HG02973 (cell line): ENCODE results near the gene ATP8A1.
A peak's percentile ranks its signal among the peaks of the same experiment; 100 is the strongest.

Source experiments
- ATAC-seq: cut with Tn5 transposase; IDR thresholded peaks from one replicate; pipeline ENCODE4 v1.9.1; 2021; ENCODE audit warnings: moderate library complexity; ENCODE audit not compliant: unreplicated experiment

ATP8A1 gene

DNA sequence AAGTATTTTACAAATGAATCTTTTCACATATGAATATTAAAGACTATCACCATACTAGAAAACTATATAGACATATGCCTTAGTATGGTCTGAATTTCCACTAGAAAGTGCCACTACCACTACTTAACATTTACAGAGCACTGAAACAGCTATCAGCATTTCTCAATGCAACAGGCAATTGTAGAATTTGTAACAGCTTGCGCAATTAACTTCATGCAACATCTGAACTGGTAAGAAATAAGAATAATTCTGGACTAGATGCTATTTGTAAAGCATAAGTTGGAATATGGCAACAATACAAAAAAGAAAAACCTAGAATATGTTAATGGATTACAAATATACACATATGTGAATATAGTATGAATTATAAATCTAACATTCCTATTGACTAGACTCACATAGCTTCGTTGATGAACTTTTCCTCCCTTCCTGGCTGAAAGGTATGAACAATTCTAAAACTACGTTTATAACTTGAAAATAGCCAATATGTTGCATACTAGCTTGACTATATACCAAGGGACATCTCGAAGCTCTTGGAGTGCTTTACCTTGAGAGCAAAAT lies 82.0 kb downstream of the ATP8A1 start:
- no peak for ATAC-seq

DNA sequence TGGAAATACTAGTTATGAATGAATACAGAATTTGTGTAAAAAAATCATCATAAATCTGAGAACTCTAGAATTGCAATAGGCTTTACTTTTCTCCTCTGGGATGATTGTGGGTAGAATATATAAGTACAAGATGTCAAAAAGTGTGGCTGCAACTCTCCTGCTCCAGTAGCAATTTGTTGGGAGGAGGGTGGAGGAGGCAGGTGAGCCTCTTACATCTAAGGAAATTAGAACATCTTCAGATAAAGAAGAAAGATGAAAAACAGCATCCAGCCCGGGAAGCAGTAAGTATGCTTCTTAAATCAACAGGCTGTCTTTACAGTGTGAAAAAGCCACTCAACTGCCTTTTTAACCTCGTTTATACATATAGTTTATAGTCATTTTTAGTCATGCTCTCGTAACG lies 83.7 kb downstream of the ATP8A1 start:
- no peak for ATAC-seq

DNA sequence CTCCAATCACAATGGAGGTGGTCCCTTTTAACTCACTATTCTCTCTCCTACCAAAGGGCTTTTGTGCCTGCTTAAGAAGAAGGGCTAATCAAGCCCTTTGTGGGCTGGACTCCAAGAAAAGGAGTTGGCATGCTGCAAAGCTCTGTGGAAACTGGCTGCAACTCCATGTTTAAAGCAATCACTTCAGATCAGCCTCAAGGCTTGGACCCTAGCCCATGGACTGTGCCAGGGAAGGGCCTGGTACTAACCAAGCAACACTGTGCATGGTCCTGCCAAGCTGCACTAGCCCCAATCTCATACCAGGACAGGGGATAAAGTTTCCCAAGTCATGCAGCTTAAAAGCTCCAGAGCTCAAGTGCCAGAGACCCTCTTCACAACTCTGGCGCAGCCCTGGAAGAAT lies 86.7 kb downstream of the ATP8A1 start:
- no peak for ATAC-seq

DNA sequence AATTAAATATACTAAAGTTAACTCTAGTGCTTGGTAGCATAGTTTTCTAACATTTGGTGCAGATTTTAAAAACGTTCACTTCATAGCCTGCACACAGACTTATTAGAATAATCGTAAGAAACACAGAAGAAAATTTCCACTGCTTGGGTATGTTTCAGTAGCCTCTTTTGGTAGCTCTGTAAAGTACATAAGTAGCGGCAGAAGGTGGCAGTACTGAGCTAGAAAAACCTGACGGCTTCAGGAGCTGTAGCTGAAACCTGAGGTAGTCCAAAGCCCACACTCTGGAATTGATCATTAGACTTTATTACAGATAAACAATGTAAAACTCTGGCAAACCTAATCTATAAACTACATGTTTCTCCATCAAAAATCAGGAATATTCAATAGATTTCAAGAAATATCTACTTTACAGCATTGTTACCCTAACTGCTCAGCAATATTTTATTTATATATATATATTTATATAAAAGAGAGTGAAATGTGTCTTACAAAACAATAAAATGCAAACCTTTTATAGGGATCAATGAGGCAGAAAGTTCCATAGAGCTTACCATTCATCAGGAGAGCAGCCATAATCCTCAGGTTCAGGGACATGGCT lies 88.2 kb downstream of the ATP8A1 start:
- ATAC-seq: peak; percentile 86

DNA sequence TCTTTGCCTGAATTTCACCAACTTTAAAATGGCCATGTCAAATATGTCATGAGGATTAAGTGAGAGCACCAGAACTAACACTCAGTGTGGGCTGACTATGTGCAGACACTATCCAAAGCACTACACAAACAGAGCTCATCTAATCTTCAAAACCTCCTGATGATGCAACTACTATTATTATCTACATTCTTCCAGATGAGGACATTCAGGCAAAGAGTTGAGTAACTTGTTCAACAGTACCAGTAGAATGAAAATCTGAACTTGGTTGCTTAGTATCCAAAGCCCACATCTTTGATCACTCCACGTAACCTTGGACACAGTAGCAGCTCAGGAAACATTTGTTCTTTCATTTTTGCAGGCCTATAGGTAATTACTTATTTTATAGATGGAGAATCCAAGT lies 90.1 kb downstream of the ATP8A1 start:
- no peak for ATAC-seq

DNA sequence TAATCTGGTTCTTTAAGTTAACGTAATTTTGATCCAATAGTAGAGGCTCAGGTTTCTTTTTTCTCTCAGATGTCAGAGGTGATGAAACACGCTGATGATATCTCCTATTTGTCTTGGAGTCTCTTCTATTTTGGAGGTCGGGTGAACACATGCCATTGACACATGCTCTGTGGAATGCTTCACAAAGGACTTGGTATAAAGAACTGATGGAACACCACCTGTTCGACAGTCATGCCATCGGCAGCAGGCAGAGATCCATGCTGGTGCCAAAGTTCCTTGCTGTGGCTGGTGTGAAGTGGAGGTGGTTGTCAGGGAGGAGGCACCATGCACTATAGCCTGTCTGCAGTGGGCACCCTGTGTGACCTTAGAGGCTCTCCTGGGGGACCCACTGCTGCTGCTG lies 94.9 kb downstream of the ATP8A1 start:
- no peak for ATAC-seq

DNA sequence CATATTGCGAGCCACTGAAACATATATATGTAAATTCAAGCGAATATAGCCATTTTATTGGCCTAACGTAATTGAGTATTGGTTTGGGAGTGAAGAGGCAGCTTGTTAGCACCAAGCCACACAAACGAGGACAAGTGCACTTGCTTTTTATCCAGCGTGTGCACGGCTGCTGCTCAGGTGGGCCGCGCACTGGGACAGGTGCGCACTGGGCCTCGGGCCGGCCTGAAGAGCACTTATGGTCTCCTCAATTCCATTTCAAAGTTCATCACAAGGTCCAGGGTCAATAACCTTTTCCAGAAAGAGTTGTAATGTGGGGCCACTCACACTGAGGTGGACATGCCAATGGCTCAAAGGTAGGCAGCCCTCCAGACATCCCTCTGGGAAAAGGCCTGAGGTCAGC lies 95.9 kb downstream of the ATP8A1 start:
- no peak for ATAC-seq

DNA sequence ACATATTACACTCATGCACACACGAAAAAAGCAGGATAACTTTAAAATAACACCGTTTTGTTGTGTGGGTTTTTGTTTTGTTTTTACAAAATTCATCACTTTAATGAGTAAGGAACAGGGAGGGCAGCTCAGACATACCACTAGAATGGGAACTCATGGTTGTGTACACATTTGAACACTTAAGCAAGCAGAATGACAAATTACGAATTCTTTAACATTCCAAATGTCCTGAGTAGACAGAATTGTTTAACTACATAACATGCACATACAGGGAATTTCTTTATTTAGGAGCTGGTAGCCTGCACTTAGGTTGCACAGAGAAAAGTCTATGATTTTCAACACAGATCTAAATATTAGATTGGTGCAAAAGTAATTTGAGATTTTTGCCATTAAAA lies 96.4 kb downstream of the ATP8A1 start:
- ATAC-seq: no peak

DNA sequence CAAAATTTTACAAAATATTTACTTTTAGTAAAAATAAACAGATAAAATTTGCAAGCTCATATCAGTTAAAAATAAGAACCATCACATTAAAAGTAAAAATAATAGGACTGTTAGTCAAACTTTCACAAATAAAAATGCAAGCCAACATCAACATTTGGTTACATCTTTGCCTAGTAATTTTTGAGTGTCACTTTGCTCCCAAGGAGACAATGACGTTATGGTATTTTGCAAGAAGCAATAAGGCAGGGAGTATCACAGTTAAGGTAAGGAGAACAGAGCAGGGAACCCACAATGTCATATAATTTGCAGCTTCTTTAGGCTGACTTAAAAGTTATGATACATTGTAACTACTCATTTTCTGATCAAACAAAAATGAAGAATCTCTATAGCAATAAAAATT lies 98.7 kb downstream of the ATP8A1 start:
- ATAC-seq: no peak

DNA sequence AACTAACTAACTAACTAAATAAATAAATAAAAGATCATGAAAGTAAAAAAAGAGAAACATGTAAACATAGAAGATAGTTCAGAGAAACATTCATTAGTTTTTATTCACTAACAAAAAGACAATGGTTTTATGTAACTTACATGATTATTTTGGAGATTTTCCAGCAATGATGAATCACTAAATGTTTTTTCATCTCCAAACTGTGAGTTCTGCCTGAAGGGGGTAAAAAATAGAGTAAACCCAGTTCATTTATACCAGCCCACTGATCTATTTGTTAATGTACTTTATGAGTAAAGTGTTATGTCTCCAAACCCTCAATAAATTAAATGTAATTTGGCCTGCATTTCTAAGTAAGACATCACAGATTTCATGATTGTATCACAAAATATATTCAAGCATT lies 101.1 kb downstream of the ATP8A1 start:
- ATAC-seq: no peak

DNA sequence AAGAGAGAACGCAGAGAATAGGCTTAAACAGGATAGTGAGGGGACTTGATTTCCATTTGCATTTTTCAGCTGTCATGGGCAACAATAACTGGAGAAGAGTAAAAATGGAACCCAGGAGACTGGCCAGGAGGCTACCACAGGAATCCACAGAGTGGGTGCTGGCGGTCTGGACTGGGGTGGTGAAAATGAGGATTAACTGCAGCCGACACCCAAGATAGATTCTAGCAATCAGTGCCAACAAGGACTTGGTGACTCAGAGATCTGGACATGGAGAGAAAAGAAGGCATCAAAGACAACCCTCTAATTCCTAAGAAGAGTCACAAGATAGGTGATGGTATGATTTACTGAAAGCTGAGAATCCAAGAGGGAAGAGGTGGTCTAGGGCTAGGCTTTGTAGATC lies 102.8 kb downstream of the ATP8A1 start:
- ATAC-seq: no peak

DNA sequence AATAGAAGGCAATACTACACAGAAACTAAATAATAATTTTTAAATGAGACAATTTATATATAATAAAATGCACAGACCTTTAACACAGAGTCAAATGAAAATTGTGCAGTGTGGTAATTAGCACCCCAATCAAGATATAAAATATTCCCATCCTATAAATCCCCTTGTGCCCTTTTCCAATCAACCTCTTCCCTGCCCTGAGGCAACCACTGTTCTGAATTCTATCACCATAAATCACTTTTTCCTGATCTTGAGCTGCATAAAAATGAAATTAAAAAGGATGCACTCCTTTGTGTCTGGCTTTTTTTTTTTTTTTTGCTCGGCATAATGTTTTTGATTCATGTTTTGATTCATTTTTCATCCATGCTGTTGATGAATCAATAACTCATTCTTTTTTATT lies 107.0 kb downstream of the ATP8A1 start:
- no peak for ATAC-seq

DNA sequence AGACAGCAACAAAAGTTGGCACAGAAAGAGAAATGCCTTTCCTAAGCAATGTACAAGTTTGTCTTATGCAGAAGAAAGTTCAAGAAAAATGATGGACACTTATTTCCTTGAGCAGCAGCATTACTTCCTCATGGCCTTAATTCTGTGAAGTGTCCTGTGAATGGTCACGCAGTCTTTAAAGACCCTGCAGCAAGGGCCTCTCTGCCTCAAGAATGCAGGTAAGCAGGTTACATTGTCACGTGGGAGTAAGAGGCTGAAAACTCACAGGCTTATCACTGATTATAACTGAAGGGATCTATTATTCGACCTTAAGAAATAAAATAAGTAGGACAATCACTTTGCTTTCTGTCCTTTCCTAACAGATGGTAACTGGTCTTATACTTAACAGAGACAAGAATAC lies 109.1 kb downstream of the ATP8A1 start:
- ATAC-seq: no peak

DNA sequence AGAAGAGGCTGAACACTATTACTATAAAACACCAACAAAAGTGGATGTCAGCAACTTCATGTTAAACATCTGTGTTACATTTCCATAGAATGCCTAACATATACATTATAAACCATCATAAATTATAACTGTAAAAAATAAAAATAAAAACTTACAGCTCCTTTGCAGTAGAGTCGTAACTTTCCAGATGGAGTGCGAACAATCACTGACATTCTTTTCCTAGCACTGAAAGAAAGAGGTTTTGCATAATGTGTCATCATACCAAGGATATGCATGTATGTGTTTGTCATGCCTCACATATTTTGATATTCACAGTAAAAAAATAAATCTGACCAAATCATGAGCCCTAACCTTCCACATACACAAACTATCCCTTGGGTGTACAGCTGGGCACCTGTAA lies 113.1 kb downstream of the ATP8A1 start:
- no peak for ATAC-seq

DNA sequence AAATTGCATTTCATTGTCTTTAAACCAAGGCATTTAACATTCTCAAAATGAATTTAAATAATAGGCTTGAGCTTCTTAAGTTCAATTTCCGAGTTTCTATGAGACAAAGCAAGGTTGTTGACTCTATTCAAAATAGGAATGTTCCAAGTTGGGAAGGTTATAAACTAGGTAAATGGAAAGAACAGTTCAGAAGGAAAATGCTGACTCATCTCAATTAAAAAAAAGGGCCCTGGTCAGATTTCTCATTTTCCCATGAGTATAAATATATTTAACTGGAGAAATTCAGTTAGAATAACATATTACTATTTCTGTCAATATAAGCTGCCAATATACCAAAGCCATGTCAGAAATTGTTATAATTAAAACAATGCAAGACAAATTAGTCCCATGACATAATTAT lies 113.8 kb downstream of the ATP8A1 start:
- ATAC-seq: no peak

DNA sequence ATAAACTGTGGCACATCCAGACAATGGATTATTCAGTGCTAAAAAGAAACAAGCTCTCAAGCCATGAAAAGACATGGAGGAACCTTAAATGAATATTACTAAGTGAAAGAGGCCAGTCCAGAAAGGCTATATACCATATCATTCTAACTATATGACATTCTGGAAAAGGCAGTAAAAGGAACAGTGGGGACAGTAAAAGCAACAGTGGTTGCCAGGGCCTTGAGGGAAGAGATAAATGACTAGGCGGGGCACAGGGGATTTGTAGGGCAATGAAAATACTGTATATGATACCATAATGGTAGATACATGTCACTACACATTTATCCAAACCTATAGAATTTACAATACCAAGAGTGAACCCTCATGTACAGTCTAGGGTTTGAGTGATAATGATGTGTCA lies 115.3 kb downstream of the ATP8A1 start:
- no peak for ATAC-seq

DNA sequence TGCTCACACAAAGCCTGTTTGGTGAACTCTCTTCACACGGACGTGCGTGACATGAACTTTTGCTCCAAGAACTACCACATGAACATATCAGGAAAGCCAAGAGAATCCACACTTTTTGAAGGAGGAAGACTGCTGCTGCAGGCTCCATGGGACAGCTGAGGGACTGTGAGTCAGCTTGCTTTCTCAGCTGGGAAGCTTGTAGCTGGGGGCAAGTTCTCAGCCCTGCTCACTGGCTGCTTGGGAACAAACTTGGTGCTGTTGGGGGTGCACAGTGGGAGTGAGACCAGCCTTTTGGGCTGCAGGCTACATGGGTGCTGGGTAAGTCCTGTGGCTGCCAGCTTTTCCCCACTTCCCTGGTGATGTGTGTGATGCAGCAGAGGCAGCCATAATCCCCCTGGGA lies 123.9 kb downstream of the ATP8A1 start:
- no peak for ATAC-seq

DNA sequence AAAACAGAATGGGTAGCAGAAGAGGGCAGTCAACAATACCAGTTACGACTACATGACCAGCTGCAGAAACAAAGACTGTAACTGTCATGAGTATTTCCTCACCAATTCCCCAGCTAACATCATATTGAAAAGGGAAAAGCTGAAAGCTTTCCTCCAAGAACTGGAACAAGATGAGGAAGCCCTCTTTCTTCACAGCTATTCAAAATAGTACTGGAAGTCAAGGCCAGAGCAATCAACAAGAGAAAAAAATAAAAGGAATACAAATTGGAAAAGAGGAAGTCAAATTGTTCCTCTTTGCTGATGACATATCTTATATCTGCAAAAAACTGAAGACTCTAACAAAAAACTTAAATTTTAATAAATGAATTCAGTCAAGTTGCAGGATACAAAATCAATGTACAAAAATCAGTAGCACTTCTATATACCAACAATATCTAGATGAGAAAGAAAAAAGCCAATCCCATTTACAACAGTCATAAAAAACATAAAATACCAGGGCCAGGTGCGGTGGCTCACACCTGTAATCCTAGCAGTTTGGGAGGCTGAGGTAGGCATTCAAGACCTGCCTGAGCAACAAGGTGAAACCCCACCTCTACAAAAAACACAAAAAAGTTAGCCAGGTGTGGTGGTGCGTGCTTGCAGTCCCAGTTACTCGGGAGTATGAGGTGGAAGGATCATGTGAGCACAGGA lies 125.4 kb downstream of the ATP8A1 start:
- no peak for ATAC-seq

DNA sequence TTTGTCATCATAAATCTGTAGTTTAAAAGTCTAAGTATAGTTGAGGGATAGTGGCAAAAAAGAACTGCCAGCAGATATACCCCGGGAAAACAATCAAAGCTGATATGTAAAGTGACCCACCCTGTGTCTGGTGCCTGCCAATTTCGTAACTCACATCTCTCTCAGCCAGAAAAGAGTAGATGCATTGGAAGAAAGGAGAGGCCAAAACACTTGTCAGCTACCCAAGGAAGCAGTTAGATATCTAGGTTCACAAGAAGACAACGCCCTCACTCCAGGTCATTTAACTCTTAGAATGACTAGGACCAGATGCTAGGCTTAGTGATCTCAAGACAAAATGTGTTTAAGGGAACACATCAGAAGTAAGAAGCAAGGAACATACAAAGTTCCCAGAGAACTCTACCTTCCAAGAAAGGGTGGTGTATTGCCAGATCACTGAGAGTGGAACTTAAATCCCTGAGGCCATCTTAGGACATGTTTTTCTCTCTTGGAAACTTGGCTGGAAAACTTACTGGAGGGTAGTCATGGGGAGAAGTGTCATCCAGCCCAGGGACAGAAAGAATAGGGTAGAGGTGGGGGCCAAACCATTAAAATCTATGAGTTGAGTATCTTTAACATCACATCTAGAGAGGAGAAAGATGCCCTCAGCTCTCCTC lies 133.7 kb downstream of the ATP8A1 start:
- no peak for ATAC-seq

DNA sequence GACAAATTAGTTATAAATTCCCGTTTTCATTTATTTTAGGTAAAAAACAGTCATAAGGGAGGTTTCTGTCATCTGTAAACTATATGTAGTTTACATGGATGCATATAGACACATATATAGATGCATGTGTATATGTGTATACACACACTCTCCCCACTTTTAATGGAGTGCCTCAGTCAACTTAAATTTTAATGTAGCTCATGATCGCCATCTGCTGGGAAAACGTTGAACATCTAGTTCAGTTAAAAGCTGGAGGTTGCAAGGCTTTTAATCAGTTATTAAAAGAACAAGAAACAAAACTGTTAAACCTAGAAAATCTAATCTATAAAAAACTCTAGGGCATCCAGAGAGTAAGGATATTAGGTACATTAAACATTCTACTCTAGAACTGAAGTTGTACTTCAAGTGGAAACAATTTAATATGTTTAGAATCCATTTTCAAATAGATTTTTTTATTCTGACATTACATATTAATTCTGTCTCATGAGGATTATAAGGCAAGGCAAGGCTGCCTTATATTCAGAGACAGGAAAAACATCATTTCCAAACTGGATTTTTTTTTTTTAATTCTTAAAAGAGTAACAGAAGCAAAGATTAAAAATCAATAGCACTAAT lies 137.0 kb downstream of the ATP8A1 start:
- no peak for ATAC-seq

DNA sequence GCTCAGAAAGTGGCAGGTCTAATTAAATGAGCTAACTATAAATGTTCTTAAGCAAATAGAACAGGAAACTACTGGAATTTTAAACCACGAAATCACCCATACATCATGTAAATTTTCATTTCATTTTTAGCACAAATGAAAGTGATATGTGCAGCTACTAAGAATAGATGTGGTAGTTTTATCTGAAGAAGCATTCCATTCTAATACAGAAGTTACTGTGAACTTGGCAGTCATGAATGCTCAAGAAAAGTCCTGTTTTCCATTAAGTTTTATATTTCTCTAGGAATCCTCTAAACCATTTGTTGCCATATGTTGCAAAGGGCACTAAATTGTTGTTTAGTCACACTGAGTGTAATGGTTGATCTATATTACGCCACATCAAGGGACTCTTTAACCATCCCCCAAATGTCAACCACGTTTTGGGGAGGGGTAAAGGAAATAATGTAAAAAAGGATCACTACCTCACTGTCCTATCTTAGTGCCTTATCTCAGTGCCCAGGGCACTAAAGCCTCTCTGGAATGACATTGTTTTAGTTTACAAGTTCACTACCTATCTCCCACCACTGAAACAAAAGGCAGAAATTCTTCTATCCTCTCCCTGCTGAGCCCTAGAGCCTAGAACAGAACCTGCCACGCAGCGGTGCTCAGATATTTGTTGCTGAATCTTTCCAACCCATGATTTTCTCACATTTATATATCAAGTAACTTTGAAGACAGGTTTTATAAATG lies 141.6 kb downstream of the ATP8A1 start:
- ATAC-seq: no peak
